ENCODE results near the gene CCDC69.

- TF ChIP-seq RAD21 (IDR thresholded peaks at IDR 0.05 in 1 of 2, conservative IDR thresholded peaks at IDR 0.05 in 1 of 2; ENCODE audit: low read depth in 2 of 2, low read length in 2 of 2) (no peak), CEBPB (IDR thresholded peaks at IDR 0.05; ENCODE audit: low read depth, low read length) (no peak), CTCF (IDR thresholded peaks at IDR 0.05; ENCODE audit: control extremely low read depth in 1 of 3, insufficient read depth in 1 of 3, low read depth in 1 of 3, low read length in 3 of 3) (no peak), POLR2A (IDR thresholded peaks at IDR 0.05; ENCODE audit: control extremely low read depth in 1 of 2, low read depth in 2 of 2, low read length in 2 of 2) (no peak), USF2 (IDR thresholded peaks at IDR 0.05; ENCODE audit: low read length) (no peak), GABPA (IDR thresholded peaks at IDR 0.05; ENCODE audit: borderline replicate concordance, insufficient read depth, low read length) (no peak), ATF3 (IDR thresholded peaks at IDR 0.05; ENCODE audit: insufficient read depth, low read depth, low read length) (no peak), TCF12 (IDR thresholded peaks at IDR 0.05; ENCODE audit: low read depth, low read length) (no peak), YY1 (IDR thresholded peaks at IDR 0.05; ENCODE audit: low read depth, low read length) (no peak), RNF2 (IDR thresholded peaks at IDR 0.05; ENCODE audit: borderline replicate concordance, low read depth, low read length, missing control alignments, poor library complexity, severe bottlenecking) (no peak), MAX (IDR thresholded peaks at IDR 0.05) (no peak), PHF8 (conservative IDR thresholded peaks at IDR 0.05; ENCODE audit: low read depth, low read length) (no peak), POLR2AphosphoS5 (IDR thresholded peaks at IDR 0.05; ENCODE audit: low read depth, low read length) (no peak), RFX5 (IDR thresholded peaks at IDR 0.05; ENCODE audit: borderline replicate concordance, low read depth, low read length) (no peak)
These were observed 7.5 kb upstream of the CCDC69 start for GRCh38 chr5:151231359-151231758.
